Activated CD4-positive, CD25-positive, alpha-beta regulatory T cell treated with anti-CD3 and anti-CD28 coated beads, Interleukin-2, amount 50 U/mL, for 24 hours (primary cell): ENCODE measurements around the gene STXBP2.
A peak's percentile ranks its signal among the peaks of the same experiment; 100 is the strongest.

Source experiments
- ATAC-seq, 2 donors: fragments of 150-1000 bp; cut with Tn5 transposase; one replicate each; pipeline ENCODE4 v1.10.0; 2021; ENCODE audit warnings: mild to moderate bottlenecking in 1 of 2, moderate library complexity in 1 of 2

The STXBP2 gene

DNA sequence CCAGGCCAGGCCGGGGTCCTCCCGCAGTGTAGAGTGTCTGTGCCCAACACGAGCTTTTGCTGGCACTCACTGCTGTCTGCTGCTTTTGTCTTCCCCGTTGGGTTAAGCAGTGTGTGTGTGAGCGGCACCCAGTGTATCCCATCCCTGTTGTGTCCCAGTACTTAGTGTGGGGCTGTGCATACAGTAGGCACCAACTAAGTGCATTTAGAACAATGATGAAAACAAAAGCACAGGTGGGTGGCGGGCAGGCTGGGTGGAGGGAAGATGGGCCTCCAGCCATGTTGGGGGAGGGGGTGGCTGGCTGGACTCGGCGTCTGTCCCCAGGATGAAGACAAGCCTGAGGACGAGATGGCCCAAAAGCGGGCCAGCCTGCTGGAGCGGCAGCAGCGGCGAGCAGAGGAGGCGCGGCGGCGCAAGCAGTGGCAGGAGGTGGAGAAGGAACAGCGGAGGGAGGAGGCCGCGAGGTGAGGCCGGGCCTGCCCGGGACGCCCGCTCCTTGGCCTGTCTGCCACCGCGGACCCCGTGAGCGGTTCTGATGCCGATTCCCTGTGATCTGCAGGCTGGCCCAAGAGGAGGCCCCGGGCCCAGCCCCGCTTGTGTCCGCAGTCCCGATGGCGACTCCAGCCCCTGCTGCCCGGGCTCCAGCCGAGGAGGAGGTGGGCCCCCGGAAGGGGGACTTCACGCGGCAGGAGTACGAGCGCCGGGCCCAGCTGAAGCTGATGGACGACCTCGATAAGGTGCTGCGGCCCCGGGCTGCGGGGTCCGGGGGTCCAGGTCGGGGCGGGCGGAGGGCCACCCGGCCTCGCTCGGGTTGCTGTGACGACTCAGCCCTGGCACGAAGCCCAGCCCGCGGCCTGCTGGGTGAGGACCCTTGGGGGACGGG, 21.8 kb upstream of the STXBP2 start:
- ATAC-seq, result no peak

DNA sequence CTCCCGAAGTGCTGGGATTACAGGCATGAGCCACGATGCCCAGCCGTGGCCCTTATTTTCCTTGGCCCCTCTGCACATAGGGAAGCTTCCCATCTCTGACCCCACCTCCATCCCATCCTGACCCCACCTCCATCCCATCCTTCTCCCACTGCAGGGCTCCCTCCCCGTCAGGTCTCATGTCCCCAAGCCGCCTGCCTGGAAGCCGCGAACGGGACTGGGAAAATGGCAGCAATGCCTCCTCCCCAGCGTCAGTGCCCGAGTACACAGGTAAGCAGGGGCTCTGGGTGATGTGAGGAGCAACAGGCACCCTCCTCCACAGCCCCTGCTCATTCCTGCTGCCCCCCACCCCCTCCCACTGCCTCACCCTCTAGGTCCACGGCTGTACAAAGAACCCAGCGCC, 19.7 kb upstream of the STXBP2 start:
- no peak for ATAC-seq

GRCh38 chr19:7617735-7618134, 19.2 kb upstream of the STXBP2 start:
- ATAC-seq, result no peak

DNA sequence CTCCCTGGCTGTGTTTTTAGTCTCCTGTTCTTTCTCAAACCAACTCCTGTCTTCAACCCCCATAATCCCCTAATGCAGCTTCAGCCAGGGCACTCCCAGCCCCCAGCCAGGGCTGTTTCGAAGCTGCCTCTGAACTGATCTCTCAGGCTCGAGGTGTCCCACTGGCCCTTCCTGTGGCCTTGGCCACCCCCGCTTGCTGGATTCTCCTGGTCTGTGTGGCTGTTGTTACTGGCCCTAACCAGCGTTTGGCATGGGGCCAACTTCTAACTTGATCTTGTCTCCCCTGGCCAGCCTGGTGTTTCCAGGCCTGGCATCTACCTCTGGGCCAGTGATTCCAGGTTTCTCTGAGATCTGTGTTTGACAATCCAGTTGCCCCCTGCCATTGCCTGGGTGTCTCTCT, 18.6 kb upstream of the STXBP2 start:
- ATAC-seq, result no peak

DNA sequence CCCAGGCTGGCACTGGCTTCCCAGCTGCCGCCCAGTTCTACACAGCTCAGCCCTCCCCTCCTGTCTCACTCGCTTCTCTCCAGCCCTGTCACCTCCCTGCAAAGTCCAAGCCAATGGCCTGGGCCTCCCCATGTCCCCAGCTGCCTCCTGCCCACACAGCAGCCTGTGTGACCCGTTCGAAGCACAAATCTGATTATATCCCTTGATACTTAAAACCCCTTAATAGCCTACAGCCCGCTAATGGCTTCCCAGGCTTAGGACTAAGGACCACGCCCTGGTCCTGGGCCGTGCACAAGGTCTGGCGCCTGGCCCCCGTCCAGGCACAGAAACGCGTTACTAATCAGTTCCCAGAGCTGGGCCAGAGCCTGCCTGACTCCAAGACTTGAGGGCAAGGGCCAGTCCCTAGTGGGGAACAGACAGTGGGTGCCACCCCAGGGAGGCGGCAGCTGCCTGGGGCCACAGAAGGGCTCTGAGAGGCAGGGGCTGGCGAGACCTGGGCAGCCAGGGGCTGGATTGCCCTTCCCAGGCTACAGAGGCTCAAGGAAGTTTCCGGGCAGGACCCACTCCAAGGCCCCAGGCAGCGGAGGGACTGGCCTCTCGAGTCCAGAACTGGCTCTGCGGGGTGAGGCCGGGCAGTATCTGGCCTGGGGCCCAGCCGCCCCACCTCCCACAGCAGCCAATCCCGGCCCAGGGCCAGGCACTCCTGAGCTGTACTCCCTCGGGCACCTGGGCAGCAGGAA, 18.0 kb upstream of the STXBP2 start:
- ATAC-seq, result no peak

DNA sequence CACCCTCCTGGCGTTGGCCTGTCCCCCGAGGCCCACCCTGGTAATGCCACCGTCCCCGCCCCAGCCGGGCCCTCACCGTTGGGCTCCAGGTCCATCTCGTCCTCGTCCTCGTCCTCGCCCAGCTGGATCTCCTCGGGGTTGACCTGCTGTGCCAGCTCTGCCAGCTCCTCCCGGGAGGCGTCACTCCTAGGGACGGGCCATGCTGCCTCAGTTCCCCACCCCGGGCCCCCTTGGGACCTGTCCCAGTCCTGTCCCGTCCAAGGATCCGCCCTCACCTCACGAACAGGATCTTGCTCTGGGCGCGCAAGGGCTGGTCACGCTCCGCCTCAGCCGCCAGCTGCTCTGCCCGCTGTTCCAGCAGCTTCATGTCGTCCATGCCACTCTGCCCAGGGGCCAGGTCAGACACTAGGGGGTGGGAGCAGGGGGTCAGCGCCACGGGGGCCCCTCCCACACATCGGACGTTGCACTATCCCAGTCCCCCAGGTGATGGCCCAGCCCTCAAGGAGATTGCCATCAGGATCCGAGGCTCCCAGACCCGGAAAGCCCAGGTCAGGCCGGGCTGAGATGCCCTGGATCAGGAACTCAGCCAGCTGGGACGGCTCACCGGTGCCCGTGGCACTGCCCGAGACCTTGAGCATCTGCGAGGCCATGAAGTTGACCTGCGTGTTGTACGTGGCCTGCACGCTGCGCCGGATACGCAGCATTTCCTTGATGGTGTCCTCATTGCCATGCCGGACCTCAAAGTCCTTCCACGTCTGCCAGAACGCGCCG, 17.1 kb upstream of the STXBP2 start:
- ATAC-seq, result no peak

GRCh38 chr19:7620442-7621412, 16.2 kb upstream of the STXBP2 start:
- ATAC-seq, result no peak

DNA sequence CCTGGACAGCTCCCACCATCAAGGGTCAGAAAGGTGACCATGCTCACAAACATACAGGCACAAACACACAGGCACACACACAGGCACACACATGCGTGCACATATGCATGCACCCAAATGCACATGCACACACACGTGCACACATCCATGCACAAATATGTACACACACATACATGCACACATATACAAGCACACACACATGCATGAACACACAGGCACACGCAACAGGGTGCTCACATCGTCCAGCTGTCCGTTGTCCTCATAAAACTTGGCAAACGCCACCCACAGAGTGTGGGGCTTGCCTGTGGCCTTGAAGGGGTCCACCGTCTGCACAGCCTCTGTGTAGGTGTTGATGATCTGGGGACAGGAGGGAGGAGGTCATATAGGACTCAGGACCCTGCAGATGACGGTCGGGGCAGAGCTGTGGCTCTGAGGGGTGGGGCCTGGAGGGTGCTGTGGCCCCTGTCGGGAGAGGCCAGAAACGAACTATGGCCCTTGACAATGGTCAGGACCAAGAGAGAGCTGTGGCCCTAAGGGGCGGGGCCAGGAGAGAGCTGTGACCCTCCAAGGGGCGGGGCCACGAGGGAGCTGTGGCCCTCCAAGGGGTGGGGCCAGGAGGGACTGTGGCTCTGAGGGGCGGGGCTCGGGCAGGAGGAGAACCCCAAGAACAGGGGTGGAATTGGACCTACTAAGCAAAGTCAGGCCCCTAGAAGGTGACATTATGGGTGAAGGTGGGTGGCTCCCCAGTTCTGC, 13.8 kb upstream of the STXBP2 start:
- no peak for ATAC-seq

DNA sequence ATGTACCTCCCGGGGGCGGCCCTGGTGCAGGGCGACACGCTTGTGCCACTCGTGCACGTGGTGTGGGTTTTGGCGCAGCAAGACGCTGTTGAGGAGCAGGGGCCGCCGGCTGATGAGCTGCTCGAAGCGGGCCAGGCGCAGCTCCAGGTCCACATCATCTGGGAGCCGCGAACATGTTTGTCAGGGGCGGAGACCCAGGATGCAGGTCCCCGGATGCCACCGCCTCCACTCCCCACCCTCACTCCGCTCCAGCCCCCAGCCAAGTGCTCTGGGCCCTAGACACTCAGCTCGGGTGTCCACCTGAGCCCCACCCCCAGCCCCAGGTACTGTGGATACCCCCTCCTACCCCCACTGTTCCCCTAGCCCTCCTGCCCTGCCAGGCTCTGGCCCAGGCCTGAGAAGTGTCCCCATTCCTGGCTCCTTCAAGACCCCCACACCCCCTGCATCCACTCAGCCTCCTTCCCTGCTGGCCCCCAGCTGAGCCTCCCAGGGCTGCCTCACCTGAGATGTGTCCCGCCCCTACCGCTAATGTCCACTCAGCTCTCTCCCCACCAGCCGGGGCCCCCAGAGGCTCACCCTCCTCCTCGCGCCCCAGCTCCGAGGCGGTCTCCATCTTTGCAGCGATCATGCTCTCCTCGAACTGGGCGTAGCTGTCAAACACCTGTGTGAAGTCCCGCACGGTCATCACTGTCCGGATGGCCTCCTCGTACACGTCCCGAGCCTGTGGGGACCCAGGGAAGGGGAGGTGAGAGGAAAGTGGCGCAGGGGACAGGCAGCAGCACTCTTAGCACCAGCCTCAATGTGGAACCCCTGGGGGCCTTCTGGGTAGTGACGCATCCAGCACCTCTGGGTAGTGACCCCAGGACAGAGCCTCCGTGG, 12.9 kb upstream of the STXBP2 start:
- peak in 1 of 2 donors; percentile 17 for ATAC-seq

DNA sequence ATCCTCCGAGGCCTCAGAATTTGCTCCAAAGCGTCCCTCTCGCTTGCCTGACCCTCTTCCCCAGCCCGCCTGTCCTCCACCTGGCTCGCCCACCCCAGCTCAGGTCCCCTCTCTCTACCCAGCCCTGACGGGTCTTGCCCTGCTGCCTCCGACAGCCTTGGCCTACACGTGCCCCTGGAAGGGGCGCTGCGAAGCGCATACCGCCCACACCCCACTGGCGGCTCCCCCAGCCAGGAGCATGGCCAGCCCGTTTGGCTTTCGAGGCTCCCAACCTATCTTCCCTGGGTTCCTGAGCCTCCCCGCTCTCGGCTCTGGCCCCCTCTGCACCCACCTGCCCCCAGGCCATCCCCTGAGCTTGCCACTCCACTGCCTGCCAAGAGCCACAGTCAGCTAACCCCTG, 12.1 kb upstream of the STXBP2 start:
- no peak for ATAC-seq

- ATAC-seq, result no peak
Measured at GRCh38 chr19:7625763-7626372, 11.0 kb upstream of the STXBP2 start.

- no peak for ATAC-seq
Measured at GRCh38 chr19:7627166-7627565, 9.7 kb upstream of the STXBP2 start.

DNA sequence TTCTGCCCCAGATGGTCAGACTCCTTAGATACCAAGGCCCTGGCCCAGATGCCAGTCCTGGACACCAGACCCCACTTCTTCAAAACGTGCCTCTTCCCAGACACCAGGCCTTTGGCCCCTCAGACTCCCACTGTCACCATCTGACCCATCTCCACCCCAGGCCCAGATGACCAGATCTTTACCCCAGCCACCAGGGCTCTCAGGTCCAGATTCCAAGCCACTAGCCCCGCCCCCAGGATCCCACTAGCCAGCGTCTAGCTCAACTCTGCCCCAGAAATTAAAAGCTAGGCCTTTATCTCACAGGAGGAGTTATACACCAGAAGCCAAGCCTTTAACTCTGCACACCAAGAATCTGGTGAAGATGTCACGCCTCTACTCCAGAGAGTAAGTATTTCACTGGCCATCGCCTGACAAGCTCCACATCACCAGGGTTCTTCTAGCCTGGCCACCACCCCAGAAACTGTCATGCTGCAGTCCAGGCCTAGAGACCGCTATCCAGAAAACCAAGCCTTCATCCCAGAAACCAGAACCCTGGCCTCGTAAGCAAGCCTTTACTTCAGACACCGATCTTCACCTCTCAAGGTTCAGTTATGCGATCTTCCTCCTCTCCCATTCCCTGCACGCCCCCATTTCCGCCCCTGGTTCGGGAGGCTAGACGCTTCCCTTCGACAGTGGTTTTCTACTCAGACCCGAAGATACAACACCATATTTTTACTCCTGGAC, 8.2 kb upstream of the STXBP2 start:
- ATAC-seq, result no peak

DNA sequence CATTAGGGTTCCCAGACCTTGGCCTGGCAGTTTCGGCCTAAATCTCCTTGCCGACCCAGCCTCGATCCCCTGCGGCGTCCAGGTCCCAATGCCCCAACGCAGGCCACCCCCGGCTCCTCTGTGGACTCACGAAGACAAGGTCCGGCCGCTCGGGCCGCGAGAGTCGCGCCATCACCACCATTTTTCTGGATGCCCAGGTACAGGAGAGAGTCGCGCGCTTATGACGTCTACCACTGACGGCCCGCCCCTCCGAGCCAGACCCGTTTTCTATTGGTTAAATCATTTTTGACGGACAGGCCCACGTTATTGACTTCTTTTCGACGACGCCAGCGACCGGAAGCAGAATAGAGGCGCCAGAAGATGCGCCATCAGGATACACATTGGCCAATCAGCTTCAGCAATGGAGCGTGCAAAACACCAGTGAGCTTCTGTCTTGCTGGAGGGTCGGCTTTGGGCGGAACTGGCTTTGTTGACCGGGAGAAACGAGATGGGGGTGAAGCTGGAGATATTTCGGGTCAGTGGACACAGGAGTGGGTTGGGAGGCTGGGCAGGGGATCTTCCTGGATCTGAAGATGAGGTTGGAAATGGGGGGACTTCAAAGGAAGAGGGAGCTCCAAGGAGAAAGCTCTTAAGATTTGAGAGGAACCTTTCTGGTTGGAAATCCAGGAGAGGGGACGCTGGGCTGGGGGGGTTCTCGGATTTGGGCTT, 7.4 kb upstream of the STXBP2 start, which contains the start of the genes PET100 and XAB2:
PET100 (plus strand) TSS at position 447 of the 708 bp plus-strand sequence; CDS start at position 488, 41 bp downstream.
XAB2 (minus strand) TSS at position 199 of the 708 bp plus-strand sequence; CDS start at position 181, 18 bp downstream.
- peak; percentile 99 to 100 for ATAC-seq

DNA sequence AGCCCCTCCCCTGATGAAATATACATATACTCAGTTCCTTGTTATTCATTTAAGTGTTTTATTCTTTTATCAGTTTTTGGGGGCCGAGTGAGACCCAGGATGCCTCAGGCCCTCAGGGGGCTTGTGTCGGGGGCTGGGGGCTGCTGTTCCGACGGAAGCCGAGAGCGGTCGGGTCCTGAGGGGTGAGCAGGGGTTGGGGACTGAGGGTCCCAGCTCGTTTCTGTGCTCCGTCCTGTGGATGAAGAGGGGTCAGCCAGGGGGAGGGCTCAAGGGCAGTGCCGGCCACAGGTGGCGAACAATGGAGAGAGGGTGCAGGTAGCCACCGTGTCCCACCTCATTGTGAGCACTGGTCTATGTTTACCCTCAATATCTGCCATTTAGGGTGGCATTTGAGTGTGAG, 5.3 kb upstream of the STXBP2 start:
- ATAC-seq, result no peak

- ATAC-seq, result no peak
Measured at GRCh38 chr19:7632340-7633203, 4.3 kb upstream of the STXBP2 start.

DNA sequence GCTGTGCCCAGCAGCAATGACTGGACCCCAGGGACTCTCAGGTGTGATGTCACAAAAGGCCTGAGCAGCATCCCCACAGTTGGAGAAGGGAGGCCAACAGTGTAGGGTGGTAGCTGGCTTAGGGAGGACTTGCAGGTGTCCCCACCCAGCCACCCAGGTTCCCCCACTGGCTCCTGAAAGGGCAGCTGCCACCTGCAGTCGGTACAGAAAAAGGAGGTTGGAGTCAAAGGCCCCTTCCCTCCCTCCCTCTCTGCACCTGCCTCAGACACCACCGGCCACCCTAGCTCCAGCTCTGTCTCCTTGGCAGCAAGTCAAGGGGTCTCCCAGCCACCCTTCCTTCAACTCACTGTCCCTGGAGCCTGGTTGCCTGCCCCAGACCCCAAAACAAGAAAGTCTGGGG, 3.2 kb upstream of the STXBP2 start, which contains the start of gene PCP2:
PCP2 (minus strand) TSS at position 22 of the 400 bp plus-strand sequence. CDS start 262 bp downstream, outside the sequence.
- ATAC-seq, result no peak
